Spleen (tissue), 7 donors: ENCODE data around the gene WFDC6.

Experiments used
- CTCF ChIP-seq, 11 experiments: fragments of 200-600 bp in 7 of 11; fragments of 450-650 bp in 4 of 11; sonication (generic) in 4 of 11; IDR thresholded peaks in 8 of 11; conservative IDR thresholded peaks in 3 of 11; 1 replicate in 7 of 11; 2 replicates in 4 of 11; pipeline versions ENCODE4 v1.4.0 to v1.8.0; 2016 to 2021; ENCODE audit warnings: antibody characterized with exemption in 11 of 11, inconsistent platforms in 4 of 11, mild to moderate bottlenecking in 1 of 11
- POLR2A ChIP-seq, 3 donors: fragments of 450-650 bp; IDR thresholded peaks; one replicate each; pipeline ENCODE4 v1.5.1; 2017; ENCODE audit warnings: antibody characterized with exemption in 3 of 3, mild to moderate bottlenecking in 1 of 3
- donor health status: DM: no; HTN: no; CAD: no; lungs with moderate emphysema.
- donor health status: DM: no; HTN: no; CAD: no.
- donor health status: DM: no; HTN: no; CAD: no.

- TF ChIP-seq POLR2A (IDR thresholded peaks at IDR 0.05) (no peak), CTCF (IDR thresholded peaks at IDR 0.05 in 8 of 11, conservative IDR thresholded peaks at IDR 0.05 in 3 of 11) (no peak)
Observed at GRCh38 chr20:45583502-45583901, 44.2 kb upstream of the WFDC6 start.
